D721Med (cell line): ENCODE data around the gene EIF3B.
"Not testable (repeated sequence)": the region's sequence is repeated elsewhere in the genome, so short reads cannot be mapped to it uniquely, and the experiment has no call there.

Experiments used
- DNase-seq: peaks from one replicate; pipeline ENCODE4 v3.0.0; 2011; ENCODE audit warnings: low spot score; ENCODE audit not compliant: insufficient read length
- FAIRE-seq: peaks from 2 replicates; lab custom pipeline; 2011; peaks lifted over from hg19 to GRCh38; lab: Jason Lieb, UNC
- TF ChIP-seq, protein P1 (sequence below): IDR thresholded peaks from 2 replicates; pipeline ENCODE4 v1.5.1; 2012; ENCODE audit warnings: mild to moderate bottlenecking, control low read depth; ENCODE audit not compliant: insufficient read depth; ENCODE audit errors: missing control alignments

Gene EIF3B

DNA sequence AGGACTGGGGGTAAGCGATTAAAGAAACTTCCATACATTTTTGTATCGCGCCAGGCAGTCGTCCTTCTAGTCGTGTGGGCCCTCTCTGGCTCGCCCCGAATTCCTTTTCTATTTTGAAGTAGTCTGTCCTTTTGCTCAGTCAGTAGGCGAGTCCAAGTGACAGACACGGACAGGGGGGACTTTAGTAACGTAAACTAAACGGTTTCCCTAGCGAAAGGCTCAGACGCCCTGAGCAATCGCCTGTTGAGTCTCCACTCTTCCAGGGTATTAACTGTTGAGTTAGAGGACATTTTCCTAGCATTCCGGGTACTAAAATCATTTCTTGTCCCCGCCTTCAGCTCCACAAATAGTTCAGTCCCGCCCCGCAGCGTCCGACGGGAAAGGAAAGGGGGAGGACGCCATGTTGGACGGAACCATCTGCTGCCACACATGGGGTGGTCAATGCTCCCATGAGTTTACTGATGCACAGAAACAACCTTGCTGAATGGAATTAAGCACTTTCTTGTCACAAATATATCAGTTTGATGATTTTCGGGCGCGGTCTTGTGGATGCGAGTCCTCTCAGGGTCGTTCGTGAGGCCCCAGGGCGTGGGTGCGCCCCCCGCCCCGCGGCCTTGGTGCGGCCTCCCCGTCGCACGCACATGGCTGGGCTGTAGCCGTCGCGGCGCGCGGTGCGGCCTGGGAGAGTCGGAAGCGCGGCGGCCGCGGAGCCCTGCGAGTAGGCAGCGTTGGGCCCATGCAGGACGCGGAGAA lies at the start of gene EIF3B:
Gene EIF3B (plus strand): TSS at position 642 of the 753 bp plus-strand sequence. CDS start 95 bp downstream, at position 737.
- no peak for FAIRE-seq
- peak; percentile 82 for DNase-seq
- TF ChIP-seq, protein P1, sequence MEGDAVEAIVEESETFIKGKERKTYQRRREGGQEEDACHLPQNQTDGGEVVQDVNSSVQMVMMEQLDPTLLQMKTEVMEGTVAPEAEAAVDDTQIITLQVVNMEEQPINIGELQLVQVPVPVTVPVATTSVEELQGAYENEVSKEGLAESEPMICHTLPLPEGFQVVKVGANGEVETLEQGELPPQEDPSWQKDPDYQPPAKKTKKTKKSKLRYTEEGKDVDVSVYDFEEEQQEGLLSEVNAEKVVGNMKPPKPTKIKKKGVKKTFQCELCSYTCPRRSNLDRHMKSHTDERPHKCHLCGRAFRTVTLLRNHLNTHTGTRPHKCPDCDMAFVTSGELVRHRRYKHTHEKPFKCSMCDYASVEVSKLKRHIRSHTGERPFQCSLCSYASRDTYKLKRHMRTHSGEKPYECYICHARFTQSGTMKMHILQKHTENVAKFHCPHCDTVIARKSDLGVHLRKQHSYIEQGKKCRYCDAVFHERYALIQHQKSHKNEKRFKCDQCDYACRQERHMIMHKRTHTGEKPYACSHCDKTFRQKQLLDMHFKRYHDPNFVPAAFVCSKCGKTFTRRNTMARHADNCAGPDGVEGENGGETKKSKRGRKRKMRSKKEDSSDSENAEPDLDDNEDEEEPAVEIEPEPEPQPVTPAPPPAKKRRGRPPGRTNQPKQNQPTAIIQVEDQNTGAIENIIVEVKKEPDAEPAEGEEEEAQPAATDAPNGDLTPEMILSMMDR = no peak

DNA sequence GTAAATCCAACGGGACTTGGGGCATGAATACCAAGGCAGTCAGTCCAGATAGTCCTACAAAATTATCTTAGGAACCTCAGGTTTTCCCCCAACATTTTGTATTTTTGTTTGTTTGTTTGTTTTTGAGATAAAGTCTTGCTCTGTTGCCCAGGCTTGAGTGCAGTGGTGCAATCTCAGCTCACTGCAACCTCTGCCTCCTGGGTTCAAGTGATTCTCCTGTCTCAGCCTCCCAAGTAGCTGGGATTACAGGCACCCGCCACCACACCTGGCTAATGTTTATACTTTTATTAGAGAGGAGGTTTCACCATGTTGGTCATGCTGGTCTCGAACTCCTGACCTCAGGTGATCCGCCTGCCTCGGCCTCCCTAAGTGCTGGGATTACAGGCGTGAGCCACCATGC lies 49.4 kb upstream of the EIF3B start:
- DNase-seq, FAIRE-seq: not testable (repeated sequence)

DNA sequence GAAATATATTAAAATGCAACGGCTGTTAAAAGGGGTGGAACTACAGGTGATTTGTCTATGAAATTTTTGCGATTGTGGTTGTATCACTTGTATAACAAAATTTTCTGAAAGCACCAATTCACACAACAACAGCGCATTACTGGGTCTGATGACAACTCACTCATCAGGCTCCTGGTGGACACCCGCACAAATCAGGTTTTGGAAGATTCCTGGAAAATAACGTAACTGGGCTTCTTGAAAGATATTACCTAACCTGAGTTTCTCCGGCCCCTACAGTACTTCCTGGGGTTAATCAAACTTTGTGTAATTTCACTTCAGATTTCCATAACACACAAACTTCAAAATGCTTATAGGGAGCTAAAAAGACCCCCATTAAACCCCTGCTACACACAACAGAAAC lies 47.9 kb upstream of the EIF3B start:
- no peak for DNase-seq
- no peak for FAIRE-seq
- TF ChIP-seq, protein P1 = no peak

DNA sequence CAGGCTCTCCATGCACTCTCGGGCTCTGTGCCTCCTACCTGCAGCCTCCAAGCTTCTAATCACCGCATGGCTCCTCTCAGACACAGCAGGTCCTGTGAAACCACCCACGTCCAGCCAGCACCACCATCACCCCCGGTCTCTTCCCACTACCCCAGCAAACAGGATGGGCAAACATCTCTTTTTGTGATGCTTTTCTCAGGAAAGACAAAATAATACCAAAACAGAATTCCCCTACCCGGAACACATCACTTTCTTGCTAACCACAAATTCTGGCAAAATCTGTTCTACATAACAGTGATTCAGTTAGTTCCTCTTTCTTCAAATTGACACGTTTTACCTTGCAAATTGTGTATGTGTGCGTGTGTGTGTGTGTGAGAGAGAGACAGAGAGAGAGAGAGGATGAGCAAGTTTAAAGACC lies 46.9 kb upstream of the EIF3B start:
- DNase-seq = no peak
- no peak for FAIRE-seq
- TF ChIP-seq, protein P1 = no peak

DNA sequence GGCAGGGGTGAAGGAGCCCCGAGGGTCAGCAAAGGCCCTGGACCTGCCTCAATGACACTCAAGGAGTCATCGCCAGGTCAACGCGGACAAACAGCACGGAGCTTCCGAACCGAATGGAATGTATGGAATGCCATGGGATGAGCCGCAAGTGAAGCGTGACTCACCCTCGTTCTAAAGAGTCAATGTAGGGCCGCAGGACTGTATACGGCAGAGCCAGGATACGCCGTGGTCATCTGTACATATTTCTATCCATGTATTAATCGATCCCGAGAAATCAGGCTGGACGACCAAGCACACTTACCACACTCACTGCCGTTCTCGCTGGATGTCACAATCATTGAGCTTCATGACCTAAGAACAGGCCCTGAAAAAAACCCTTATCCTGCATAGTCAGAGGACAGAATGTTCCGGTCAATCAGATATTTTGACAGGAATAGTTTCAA lies 44.7 kb upstream of the EIF3B start:
- TF ChIP-seq, protein P1 = no peak
- no peak for DNase-seq
- FAIRE-seq = no peak

DNA sequence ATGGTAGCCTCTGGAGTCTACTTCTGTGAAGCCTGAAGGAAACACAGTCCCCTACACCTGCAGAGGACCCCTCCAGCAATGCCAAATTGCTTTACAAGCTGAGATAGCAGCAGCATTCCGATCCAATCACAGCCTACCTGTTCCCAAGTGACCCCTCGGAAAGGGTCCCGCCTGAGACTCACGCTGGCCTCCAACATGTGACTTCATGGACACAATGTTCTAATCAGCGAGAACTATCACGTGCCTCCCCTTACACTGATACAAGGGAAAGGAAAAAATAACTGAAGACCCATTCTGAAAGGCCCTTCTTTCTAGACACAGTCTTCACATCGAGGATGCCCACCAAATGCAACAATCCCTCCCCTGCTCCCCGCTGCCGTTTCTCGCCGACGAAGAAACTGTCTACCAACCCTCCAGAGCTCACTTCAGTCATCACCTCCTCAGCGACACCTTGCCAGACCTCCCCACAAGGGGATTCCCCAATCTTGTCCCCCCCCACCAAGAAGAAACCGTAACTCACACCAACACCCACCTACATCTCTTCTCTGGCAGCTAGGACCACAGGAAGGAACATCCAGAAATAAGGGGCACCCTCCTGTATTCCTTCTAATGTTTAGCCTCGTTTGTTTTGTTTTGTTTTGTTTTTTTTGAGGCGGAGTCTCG lies 42.2 kb upstream of the EIF3B start:
- DNase-seq = no peak
- no peak for FAIRE-seq
- TF ChIP-seq, protein P1 = no peak

DNA sequence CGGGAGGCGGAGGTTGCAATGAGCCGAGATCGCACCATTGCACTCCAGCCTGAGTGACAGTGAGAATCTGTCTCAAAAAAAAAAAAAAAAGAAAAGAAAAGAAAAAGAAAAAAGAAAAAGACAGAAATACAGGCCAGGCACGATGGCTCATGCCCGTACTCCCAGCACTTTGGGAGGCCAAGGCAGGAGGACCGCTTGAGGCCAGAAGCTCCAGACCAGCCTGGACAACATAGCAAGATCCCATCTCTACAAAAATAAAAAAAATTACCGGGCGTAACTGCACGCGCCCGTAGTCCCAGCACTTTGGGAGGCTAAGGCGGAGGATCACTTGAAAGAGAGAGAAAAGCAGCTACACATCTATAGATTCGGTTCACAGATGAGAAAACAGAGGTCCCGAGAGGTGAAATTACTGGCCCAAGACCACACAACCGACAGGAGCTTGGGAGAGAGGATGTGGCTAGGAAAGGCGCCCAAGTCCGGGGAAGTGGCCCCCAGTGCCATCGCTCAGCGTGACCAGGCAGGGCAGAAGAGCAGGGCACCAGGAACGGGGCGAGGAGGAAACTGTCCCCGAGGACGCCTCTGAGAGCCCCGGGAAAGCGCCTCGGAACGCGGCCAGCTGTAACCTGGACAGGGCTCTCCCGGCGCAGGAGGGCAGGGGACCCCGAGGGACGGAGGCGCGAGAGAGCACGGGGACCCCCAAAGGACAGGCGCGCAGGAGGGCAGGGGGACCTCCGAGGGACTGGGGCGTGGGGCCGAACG lies 41.0 kb upstream of the EIF3B start:
- FAIRE-seq (no peak), DNase-seq (no peak)
- TF ChIP-seq, protein P1 = no peak
